Stimulated activated naive B cell treated with anti-CD40 and anti-IgM and Interleukin-4, amounts not matched to agents 10 μg/mL and 1 μg/mL and 100 μg/mL, for 72 hours (primary cell): ENCODE measurements around the gene KCTD17.

ENCODE experiments used
- ATAC-seq, 2 donors: fragments of 150-1000 bp; cut with Tn5 transposase; replicated peaks; 2 replicates each; pipeline ENCODE4 v1.10.0; 2021; ENCODE audit warnings: moderate library complexity in 1 of 2
- DNase-seq: peaks from one replicate; pipeline ENCODE4 v3.0.0; 2021
- H3K27ac Mint-ChIP-seq: one replicate; pipeline ENCODE4 v1.8.0; 2022; ENCODE audit warnings: mild to moderate bottlenecking, mixed read lengths
- H3K27me3 Mint-ChIP-seq, 2 donors: one replicate each; pipeline ENCODE4 v1.8.0; 2022; ENCODE audit warnings: mixed read lengths in 2 of 2
- H3K36me3 Mint-ChIP-seq, 2 donors: one replicate each; pipeline ENCODE4 v1.8.0; 2022; ENCODE audit warnings: mixed read lengths in 2 of 2, mild to moderate bottlenecking in 1 of 2
- H3K4me1 Mint-ChIP-seq, 2 donors: one replicate each; pipeline ENCODE4 v1.8.0; 2022; ENCODE audit warnings: mixed read lengths in 2 of 2, mild to moderate bottlenecking in 1 of 2
- H3K4me3 Mint-ChIP-seq, 2 donors: one replicate each; pipeline ENCODE4 v1.8.0; 2022; ENCODE audit warnings: mild to moderate bottlenecking in 2 of 2, mixed read lengths in 2 of 2, moderate library complexity in 1 of 2
- H3K9me3 Mint-ChIP-seq, 2 donors: one replicate each; pipeline ENCODE4 v1.8.0; 2022; ENCODE audit warnings: mixed read lengths in 2 of 2, mild to moderate bottlenecking in 1 of 2

KCTD17 gene

DNA sequence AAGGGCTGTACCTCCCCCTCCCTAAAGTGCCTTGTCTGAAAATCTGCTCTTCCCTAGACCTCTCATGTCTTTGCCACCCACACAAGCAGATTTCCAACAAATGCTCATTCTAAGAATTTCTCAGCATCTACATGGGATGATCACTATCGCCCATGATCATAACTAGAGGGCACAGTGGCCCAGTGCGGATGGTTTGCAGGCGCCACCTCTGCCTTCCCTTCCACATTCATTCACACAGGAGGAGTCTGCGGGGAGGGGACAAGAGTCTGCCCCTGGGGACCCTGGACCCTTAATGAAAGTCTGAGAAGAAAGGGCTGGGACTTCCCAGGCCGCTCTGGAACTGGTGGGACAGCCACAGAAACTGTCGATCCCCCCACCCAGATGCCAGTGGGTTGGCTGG is 28.9 kb downstream of the KCTD17 start:
- Mint-ChIP-seq H3K27me3 (peaks cover 24 to 50% of the 10 kb centered on the region in 2 donors), H3K4me1 (peaks cover 16 to 29% of the 10 kb centered on the region in 2 donors), H3K4me3 (no peak overlapping the region), H3K9me3 (no peaks in the 10 kb centered on the region), H3K27ac (no peak overlapping the region), H3K36me3 (no peaks in the 10 kb centered on the region)
- ATAC-seq (no peak), DNase-seq (no peak)

DNA sequence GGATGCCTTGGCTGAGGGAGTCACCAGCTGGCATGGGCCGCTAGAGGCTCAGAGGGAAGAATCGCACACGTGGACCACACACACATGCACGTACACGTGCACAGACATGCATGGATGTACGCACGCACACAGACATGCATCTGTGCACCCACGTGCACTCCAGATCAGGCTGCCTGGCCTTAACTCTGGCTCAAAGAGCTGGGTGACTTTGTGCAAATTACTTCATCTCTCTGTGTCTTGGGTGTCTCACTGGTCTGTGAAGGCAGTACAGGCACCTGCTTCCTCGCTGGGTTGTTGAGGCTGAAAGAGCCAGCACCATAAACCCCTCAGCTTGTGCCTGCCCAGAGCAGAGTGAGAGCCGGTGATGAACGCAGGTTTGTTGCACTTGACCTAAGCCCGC is 29.3 kb downstream of the KCTD17 start:
- no peak for DNase-seq
- H3K36me3 Mint-ChIP-seq: no peaks in the 10 kb centered on the region
- ATAC-seq: no peak
- H3K27me3 Mint-ChIP-seq: peaks cover 22 to 50% of the 10 kb centered on the region in 2 donors
- no peak overlapping the region for H3K27ac Mint-ChIP-seq
- H3K4me3 Mint-ChIP-seq: no peak overlapping the region
- H3K9me3 Mint-ChIP-seq: no peaks in the 10 kb centered on the region
- H3K4me1 Mint-ChIP-seq: peaks cover 16 to 29% of the 10 kb centered on the region in 2 donors

DNA sequence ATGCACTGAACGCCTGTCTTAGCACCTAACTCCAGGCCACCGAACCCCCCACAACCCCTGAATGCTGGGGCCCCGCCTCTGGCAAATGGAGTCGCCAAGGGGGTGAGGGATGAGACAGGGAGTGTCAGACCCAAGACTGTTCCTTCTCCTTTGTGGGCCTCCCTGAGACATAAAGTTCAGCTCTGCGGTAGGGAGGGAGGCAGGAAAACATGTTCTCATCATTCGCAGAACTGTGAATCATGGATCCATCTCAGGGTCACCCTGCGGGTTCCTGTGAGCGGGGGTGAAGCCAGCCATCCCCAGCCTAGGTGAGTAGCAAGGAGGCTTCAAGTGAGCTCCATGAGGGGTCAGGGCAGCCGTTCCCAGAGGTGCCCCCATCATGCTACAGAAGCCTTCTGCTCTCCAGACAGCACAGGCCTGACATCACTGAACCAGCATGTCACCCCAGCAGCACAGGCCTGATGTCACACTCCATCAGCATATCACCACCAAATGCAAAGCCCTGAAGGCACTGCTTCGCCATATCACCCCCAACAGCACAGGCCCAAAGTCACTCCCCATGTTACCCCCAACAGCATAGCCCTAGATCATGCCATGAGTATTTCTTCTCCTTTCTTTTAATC is 30.8 kb downstream of the KCTD17 start:
- H3K9me3 Mint-ChIP-seq: no peaks in the 10 kb centered on the region
- H3K4me3 Mint-ChIP-seq: no peak overlapping the region
- peaks cover 22 to 47% of the 10 kb centered on the region in 2 donors for H3K27me3 Mint-ChIP-seq
- H3K27ac Mint-ChIP-seq: no peak overlapping the region
- no peaks in the 10 kb centered on the region for H3K36me3 Mint-ChIP-seq
- DNase-seq: no peak
- peaks cover 16 to 29% of the 10 kb centered on the region in 2 donors for H3K4me1 Mint-ChIP-seq
- no peak for ATAC-seq

DNA sequence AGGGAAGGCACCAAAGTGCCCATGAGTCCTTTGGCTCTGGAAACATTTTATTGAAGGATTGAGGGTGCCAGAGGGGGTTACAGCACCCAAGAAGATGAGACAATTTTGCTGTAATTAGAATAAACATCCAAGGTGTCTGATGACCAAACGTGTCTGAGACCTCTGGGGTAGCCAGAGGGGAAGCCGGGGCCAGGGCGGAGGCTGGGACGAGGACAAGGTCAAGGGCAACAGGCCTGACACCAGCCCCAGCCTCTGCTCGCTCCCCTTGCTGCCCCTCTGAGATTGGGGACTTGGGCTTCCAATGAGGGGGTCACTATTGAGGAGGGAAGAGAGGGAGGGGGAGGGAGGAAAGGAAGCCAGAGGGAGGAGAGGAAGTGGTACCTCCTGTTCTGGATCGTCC is 32.4 kb downstream of the KCTD17 start:
- Mint-ChIP-seq H3K36me3 (no peaks in the 10 kb centered on the region), H3K9me3 (no peaks in the 10 kb centered on the region), H3K4me3 (no peak overlapping the region), H3K4me1 (peaks cover 12 to 17% of the 10 kb centered on the region in 2 donors), H3K27ac (no peak overlapping the region), H3K27me3 (peaks cover 31 to 35% of the 10 kb centered on the region in 2 donors)
- no peak for ATAC-seq
- DNase-seq: no peak

DNA sequence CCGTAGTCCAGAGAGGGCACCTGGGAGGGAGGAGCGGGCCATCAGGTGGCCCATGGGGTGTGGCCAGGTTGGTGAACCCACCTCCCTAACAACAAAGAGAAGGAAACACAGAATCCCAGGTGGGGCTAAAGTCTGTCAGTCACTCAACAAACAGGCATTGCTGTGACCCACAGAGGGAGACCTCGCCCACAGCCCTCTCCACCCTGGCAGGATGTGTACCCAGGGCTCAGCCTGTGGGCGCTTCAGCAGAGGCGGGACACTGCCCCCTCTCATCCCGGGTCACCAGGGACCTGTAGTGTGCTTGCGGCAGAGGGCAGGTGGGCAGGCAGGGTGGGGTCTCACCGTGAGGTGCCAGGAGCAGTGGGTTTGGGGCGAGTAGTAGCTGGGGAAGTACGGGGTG is 32.8 kb downstream of the KCTD17 start:
- H3K36me3 Mint-ChIP-seq: no peaks in the 10 kb centered on the region
- H3K27me3 Mint-ChIP-seq: peaks cover 31 to 34% of the 10 kb centered on the region in 2 donors
- no peak overlapping the region for H3K27ac Mint-ChIP-seq
- H3K9me3 Mint-ChIP-seq: no peaks in the 10 kb centered on the region
- H3K4me1 Mint-ChIP-seq: peaks cover 8 to 13% of the 10 kb centered on the region in 2 donors
- ATAC-seq (no peak), DNase-seq (no peak)
- H3K4me3 Mint-ChIP-seq: no peak overlapping the region

DNA sequence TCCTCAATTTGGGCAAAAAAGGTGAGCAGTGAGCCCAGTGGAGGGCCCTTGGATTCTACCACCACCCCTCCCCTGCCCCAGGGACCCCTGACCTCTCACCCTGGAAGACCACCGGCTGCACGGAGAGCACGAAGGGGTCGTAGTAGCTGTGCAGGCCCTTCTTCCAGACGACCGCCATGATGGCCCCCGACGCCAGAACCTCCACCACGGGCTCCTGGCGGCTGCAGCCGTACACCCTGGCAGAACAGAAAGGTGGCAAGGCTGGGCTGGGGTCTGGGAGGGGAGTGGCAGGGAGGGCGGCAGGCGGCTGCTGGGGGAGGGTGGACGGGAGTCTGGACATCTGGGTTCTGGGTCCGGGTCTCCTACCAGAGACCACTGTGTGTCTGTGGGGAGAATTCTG is 34.6 kb downstream of the KCTD17 start:
- no peak for DNase-seq
- H3K27ac Mint-ChIP-seq: no peak overlapping the region
- peaks cover 0 to 1% of the 10 kb centered on the region in 2 donors for H3K4me1 Mint-ChIP-seq
- no peaks in the 10 kb centered on the region for H3K36me3 Mint-ChIP-seq
- H3K27me3 Mint-ChIP-seq: peaks cover 22 to 27% of the 10 kb centered on the region in 2 donors
- no peaks in the 10 kb centered on the region for H3K9me3 Mint-ChIP-seq
- ATAC-seq: no peak
- H3K4me3 Mint-ChIP-seq: no peak overlapping the region

DNA sequence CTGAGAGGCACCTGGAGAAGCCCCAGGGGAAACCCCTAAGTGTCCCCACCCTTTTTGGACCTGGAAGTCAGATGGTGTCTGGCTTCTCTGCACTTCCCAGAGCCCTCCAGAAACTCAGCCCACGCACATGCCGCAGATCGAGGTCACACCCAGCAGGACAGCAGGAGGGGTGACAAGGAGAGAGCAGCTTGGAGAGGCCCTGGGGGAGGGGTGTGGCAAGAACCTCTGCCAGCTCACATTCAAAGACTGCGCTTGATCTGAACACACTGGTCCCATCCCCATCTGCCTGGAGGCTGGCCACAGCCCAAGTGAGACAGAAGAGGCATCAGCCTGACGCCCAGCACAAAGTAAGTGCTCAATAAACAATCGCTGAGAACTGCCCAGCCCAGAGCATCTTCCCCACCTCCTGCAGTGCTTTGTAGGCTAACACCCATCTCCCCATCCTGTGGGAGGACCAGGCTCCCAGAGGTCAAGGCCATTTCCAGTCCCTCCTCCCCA is 36.6 kb downstream of the KCTD17 start:
- H3K4me3 Mint-ChIP-seq: no peak overlapping the region
- H3K27me3 Mint-ChIP-seq: peaks cover 27 to 31% of the 10 kb centered on the region in 2 donors
- DNase-seq: no peak
- no peak overlapping the region for H3K27ac Mint-ChIP-seq
- no peaks in the 10 kb centered on the region for H3K9me3 Mint-ChIP-seq
- ATAC-seq: peak in 1 of 2 donors; percentile 34
- no peaks in the 10 kb centered on the region for H3K36me3 Mint-ChIP-seq
- peaks cover 0 to 1% of the 10 kb centered on the region in 2 donors for H3K4me1 Mint-ChIP-seq

DNA sequence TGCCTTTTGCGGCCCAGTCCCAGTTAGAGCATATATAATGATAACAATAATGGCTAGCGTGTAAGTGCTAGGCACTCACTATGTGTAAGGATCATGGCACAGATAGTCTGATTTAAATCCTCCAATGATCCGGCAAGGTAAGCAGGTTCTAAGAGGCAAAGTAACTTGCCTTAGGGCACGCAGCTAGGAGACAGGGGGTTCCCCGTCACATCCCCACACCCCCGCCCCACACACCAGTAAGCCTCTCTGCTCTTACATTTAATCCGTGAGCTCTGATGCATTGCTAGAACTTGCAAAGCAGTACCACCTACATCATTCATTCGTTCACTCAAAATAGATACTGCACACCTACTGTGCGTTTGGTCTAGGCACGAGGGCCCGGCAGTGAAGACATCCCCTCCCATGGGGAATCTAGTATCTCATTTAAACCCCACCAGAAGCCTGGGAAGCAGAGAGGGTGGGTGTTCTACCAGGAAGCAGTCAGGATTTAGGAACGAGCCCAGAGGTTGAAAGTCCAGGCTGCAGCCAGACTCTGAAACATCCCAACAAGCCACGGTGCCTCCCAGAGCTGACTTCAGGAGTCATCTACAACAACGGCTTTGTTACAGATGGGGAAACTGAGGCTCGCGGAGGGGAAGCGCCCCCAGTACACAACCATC is 37.3 kb downstream of the KCTD17 start:
- no peaks in the 10 kb centered on the region for H3K36me3 Mint-ChIP-seq
- no peak overlapping the region for H3K4me3 Mint-ChIP-seq
- no peak for DNase-seq
- ATAC-seq: no peak
- peaks cover 20 to 25% of the 10 kb centered on the region in 2 donors for H3K27me3 Mint-ChIP-seq
- no peak overlapping the region for H3K27ac Mint-ChIP-seq
- H3K9me3 Mint-ChIP-seq: no peaks in the 10 kb centered on the region
- H3K4me1 Mint-ChIP-seq: peaks cover 0 to 1% of the 10 kb centered on the region in 2 donors

DNA sequence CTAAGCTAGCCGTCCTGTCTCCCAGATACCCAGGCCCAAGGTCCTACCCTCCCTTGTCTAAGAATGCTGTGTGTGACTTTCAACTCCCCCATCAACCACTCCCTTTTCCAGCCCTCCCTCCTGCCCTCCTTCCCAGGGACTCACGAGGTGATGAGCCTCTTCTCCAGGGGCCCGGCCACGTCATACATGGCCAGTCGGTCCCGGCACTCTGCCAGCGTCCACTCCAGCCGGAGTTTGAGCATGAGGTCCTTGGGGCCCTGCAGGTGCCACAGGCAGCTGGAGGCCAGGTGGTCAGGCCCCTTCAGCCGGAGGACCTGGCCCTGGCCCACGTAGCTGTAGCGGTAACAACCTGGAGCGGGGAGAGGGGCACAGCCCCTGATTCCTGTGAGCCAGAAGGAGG is 37.9 kb downstream of the KCTD17 start:
- peaks cover 19 to 24% of the 10 kb centered on the region in 2 donors for H3K27me3 Mint-ChIP-seq
- DNase-seq: no peak
- ATAC-seq: no peak

DNA sequence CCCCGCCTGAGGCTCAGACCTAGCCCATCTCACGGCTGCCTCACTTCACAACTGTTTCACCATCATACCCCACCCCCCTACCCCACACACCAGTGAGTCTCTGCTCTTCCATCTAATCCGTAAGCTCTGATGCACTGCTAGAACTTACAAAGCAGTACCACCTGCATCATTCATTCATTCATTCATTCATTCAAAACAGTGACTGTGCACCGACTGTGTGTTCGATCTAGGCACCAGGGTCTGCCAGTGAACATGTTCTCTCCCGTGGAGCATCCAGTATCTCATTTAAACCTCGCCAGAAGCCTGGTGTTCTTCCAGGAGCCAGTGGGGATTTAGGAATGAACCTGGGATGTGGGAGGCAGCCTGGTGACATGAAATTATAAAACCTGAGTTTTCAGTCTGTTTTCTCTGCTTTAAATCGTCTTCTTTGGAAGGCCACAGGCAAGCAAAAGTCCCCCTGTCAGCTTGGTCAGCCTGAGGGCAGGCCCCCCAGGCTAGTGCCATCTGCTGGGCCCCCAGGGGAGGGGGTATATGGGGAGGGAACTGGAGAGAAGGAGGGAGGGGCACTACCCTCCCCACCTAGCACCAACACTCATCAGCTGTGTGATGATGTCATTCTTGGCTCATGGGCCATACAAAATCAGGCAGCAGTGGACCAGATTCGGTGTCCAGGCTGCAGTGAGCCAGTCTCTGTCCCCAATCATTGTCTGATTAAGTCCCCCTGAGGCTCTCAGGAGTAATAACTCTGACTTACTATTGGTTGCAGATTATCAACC is 39.6 kb downstream of the KCTD17 start:
- no peak for DNase-seq
- H3K36me3 Mint-ChIP-seq: no peaks in the 10 kb centered on the region
- H3K4me3 Mint-ChIP-seq: no peak overlapping the region
- no peaks in the 10 kb centered on the region for H3K9me3 Mint-ChIP-seq
- H3K27ac Mint-ChIP-seq: no peak overlapping the region
- H3K4me1 Mint-ChIP-seq: peaks cover 3 to 12% of the 10 kb centered on the region in 2 donors
- peaks cover 19 to 29% of the 10 kb centered on the region in 2 donors for H3K27me3 Mint-ChIP-seq
- no peak for ATAC-seq

More for the DNA sequence above, 37.9 kb downstream of the KCTD17 start:
- Mint-ChIP-seq H3K4me3 (no peak overlapping the region), H3K9me3 (no peaks in the 10 kb centered on the region), H3K4me1 (peaks cover 1 to 2% of the 10 kb centered on the region in 2 donors), H3K36me3 (no peaks in the 10 kb centered on the region), H3K27ac (no peak overlapping the region)

DNA sequence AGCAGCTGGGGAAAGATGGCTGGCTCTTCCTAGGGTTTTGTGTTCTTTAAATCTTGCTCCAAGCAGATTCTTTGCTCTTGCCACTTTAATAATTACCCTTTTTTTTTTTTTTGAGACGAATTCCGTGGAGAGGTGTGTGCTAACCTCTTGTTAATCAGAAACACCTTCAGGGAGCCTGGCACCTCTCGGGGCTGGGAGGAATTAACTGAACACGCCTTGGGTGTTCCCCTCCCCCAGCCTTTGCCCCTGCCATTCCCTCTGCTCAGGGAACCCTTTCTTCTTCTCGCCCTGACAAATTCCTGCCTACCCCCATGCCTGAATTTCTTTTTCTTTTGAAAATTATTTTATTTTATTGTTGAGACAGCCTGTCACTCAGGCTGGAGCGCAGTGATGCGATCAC is 40.5 kb downstream of the KCTD17 start:
- peaks cover 5 to 12% of the 10 kb centered on the region in 2 donors for H3K4me1 Mint-ChIP-seq
- DNase-seq: no peak
- H3K27me3 Mint-ChIP-seq: peaks cover 27 to 36% of the 10 kb centered on the region in 2 donors
- H3K27ac Mint-ChIP-seq: no peak overlapping the region
- no peak for ATAC-seq
- no peak overlapping the region for H3K4me3 Mint-ChIP-seq
- H3K9me3 Mint-ChIP-seq: no peaks in the 10 kb centered on the region
- H3K36me3 Mint-ChIP-seq: no peaks in the 10 kb centered on the region

DNA sequence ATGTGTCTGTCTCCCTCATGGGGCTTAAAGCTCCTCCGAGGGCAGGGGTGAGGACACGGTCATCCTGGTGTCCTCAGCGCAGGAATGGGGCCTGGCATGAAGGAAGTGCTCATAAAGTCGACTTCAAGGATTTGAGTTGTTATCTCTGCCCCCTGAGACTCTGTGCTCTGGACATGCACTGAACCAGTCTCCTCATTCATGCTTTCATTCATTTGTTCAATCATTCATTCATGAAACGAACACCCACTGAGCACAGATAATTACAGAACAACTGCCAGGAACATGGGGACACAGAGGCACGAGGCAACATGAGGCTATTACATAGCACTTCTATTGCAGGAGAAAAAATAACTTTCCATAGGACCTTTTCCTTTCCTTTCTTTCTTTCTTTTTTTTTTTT is 41.5 kb downstream of the KCTD17 start:
- Mint-ChIP-seq H3K27ac (no peak overlapping the region), H3K36me3 (no peaks in the 10 kb centered on the region), H3K27me3 (peaks cover 30 to 38% of the 10 kb centered on the region in 2 donors), H3K4me1 (peaks cover 5 to 12% of the 10 kb centered on the region in 2 donors), H3K4me3 (no peak overlapping the region), H3K9me3 (no peaks in the 10 kb centered on the region)
- no peak for DNase-seq
- no peak for ATAC-seq

DNA sequence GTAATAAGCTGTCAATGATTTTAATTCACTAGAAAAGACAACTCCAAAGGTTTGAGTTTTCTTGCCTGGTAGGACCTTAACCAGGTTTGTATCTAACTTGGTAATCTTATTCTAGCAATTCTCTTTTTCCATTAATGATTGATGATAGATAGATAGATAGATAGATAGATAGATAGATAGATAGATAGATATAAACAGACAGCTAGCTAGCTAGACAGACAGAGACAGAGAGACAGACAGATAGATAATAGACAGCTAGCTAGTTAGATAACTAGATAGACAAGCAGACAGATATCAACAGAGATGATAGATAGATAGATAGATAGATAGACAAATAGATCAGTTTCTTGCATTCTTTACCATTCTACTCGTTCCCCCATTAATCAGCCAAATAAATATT is 42.7 kb downstream of the KCTD17 start:
- peaks cover 39 to 40% of the 10 kb centered on the region in 2 donors for H3K27me3 Mint-ChIP-seq
- no peak for ATAC-seq
- H3K27ac Mint-ChIP-seq: no peak overlapping the region
- H3K4me1 Mint-ChIP-seq: peaks cover 3 to 17% of the 10 kb centered on the region in 2 donors
- H3K4me3 Mint-ChIP-seq: no peak overlapping the region
- DNase-seq: no peak
- no peaks in the 10 kb centered on the region for H3K9me3 Mint-ChIP-seq
- H3K36me3 Mint-ChIP-seq: no peaks in the 10 kb centered on the region

DNA sequence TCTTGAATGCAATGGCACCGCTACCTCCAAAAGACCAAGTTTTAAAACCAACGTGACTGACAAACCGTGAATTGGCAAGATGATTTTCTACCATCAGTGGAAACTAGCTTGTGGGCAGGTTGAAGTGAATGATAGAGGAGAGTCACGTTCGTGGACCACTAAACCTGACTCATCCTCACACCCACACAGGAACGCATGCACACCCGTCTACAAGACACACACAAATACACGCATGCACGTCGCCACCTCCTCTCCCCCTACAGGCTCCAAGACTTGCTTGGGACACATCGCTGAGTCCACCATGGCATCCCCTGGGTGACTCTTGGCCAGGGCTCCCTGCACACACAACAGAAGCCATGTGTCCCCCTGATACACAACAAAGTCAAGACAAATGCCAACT is 43.6 kb downstream of the KCTD17 start:
- H3K9me3 Mint-ChIP-seq: no peaks in the 10 kb centered on the region
- H3K27ac Mint-ChIP-seq: no peak overlapping the region

More for the DNA sequence above, 43.6 kb downstream of the KCTD17 start:
- H3K4me1 Mint-ChIP-seq: peaks cover 5 to 18% of the 10 kb centered on the region in 2 donors
- DNase-seq (no peak), ATAC-seq (peak in 1 of 2 donors; percentile 34)
- H3K27me3 Mint-ChIP-seq: peaks cover 44 to 47% of the 10 kb centered on the region in 2 donors
- H3K4me3 Mint-ChIP-seq: no peak overlapping the region
- no peaks in the 10 kb centered on the region for H3K36me3 Mint-ChIP-seq
